ENCODE results near the gene UBE3C. TPM values are rescaled to one million over a fixed set of nuclear protein-coding genes. Genes with fewer than 3 reads are reported as not detected.

The UBE3C gene
- total and polyA plus RNA-seq, 2 of the 13 experiments (the other 11 are each of a cell fraction or from before 2014, with no cell fraction given): 27.0 to 48.2 TPM

DNA sequence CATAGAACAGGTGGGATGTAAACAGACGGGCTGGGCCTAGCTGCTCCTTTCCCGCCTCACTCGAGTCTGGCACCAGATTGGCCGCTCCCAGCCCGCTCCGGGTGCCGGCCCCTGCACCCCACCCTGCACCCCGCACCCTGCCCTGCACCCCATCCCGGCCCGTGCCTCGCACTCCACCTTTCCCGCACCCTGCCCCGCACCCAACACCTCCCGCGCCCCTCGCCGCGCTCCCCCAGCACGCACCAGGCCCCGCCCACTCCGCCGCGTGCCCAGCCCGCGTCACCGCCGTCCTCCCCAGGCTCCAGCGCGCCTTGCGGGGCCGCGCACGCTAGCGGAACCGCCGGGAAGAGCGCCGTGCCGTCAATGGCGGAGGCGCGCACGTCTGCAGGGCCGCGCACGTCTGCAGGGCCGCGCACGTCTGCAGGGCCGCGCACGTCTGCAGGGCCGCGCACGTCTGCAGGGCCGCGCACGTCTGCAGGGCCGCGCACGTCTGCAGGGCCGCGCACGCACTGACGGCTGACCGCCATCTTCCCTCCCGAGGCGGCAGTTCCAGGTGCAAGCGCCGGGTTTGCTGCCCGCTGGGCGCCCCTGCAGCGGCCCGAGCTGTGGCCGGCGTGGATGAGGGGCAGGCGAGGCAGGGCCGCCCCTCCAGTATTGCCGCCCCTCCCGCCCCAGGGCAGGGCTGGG, at the start of gene UBE3C (continued):
- no peak for TF ChIP-seq ZNF883 (CRISPR knock-in tag; IDR thresholded peaks at IDR 0.05; ENCODE audit: not compliant biosample characterization)
- no peak for TF ChIP-seq ZSCAN25 (CRISPR knock-in tag; IDR thresholded peaks at IDR 0.05)
- TF ChIP-seq FOXM1 (CRISPR knock-in tag; IDR thresholded peaks at IDR 0.05): no peak
- TF ChIP-seq CBX1 (IDR thresholded peaks at IDR 0.05; ENCODE audit: low read depth): no peak
- TF ChIP-seq, protein P1, sequence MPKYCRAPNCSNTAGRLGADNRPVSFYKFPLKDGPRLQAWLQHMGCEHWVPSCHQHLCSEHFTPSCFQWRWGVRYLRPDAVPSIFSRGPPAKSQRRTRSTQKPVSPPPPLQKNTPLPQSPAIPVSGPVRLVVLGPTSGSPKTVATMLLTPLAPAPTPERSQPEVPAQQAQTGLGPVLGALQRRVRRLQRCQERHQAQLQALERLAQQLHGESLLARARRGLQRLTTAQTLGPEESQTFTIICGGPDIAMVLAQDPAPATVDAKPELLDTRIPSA (CRISPR knock-in tag; IDR thresholded peaks at IDR 0.05; ENCODE audit: borderline replicate concordance): no peak
- no peak for TF ChIP-seq ZNF660 (CRISPR knock-in tag; IDR thresholded peaks at IDR 0.05; ENCODE audit: borderline replicate concordance, low read depth)
- peak; percentile 69; the same call in 1 of the 2 replicates for TF ChIP-seq JUND (CRISPR knock-in tag; IDR thresholded peaks at IDR 0.05)
- TF ChIP-seq, protein P2, sequence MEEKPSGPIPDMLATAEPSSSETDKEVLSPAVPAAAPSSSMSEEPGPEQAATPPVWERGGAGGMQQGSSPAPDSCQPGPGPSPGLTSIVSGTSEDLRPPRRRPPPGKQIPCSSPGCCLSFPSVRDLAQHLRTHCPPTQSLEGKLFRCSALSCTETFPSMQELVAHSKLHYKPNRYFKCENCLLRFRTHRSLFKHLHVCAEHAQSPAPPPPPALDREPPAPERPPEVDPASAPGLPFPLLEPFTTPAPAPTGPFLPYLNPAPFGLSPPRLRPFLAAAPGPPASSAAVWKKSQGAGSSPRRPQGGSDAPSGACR (CRISPR knock-in tag; IDR thresholded peaks at IDR 0.05): 0 out of 2 replicates have a peak, but pooled peaks have one; percentile 62
- no peak for TF ChIP-seq ZNF772 (CRISPR knock-in tag; IDR thresholded peaks at IDR 0.05)
- TF ChIP-seq TCF7L2 (IDR thresholded peaks at IDR 0.05; ENCODE audit: low read depth, low read length): no peak
- no peak for TF ChIP-seq ZNF530 (CRISPR knock-in tag; IDR thresholded peaks at IDR 0.05; ENCODE audit: low read depth)
- TF ChIP-seq FIP1L1 (IDR thresholded peaks at IDR 0.05; ENCODE audit: borderline replicate concordance, insufficient read depth, low read depth, low read length): no peak
- TF ChIP-seq SAFB2 (CRISPR knock-in tag; IDR thresholded peaks at IDR 0.05; ENCODE audit: borderline replicate concordance, low read depth): peak; percentile 69; the same call in 1 of the 2 replicates
- TF ChIP-seq ZNF614 (CRISPR knock-in tag; IDR thresholded peaks at IDR 0.05; ENCODE audit: borderline replicate concordance): no peak
- TF ChIP-seq, protein P3, sequence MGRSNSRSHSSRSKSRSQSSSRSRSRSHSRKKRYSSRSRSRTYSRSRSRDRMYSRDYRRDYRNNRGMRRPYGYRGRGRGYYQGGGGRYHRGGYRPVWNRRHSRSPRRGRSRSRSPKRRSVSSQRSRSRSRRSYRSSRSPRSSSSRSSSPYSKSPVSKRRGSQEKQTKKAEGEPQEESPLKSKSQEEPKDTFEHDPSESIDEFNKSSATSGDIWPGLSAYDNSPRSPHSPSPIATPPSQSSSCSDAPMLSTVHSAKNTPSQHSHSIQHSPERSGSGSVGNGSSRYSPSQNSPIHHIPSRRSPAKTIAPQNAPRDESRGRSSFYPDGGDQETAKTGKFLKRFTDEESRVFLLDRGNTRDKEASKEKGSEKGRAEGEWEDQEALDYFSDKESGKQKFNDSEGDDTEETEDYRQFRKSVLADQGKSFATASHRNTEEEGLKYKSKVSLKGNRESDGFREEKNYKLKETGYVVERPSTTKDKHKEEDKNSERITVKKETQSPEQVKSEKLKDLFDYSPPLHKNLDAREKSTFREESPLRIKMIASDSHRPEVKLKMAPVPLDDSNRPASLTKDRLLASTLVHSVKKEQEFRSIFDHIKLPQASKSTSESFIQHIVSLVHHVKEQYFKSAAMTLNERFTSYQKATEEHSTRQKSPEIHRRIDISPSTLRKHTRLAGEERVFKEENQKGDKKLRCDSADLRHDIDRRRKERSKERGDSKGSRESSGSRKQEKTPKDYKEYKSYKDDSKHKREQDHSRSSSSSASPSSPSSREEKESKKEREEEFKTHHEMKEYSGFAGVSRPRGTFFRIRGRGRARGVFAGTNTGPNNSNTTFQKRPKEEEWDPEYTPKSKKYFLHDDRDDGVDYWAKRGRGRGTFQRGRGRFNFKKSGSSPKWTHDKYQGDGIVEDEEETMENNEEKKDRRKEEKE (IDR thresholded peaks at IDR 0.05): no peak
- TF ChIP-seq TBP (CRISPR knock-in tag; IDR thresholded peaks at IDR 0.05): 0 out of 2 replicates have a peak, but pooled peaks have one; percentile 57
- TF ChIP-seq, protein P4, sequence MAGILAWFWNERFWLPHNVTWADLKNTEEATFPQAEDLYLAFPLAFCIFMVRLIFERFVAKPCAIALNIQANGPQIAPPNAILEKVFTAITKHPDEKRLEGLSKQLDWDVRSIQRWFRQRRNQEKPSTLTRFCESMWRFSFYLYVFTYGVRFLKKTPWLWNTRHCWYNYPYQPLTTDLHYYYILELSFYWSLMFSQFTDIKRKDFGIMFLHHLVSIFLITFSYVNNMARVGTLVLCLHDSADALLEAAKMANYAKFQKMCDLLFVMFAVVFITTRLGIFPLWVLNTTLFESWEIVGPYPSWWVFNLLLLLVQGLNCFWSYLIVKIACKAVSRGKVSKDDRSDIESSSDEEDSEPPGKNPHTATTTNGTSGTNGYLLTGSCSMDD (CRISPR knock-in tag; IDR thresholded peaks at IDR 0.05): no peak
- TF ChIP-seq, protein P5, sequence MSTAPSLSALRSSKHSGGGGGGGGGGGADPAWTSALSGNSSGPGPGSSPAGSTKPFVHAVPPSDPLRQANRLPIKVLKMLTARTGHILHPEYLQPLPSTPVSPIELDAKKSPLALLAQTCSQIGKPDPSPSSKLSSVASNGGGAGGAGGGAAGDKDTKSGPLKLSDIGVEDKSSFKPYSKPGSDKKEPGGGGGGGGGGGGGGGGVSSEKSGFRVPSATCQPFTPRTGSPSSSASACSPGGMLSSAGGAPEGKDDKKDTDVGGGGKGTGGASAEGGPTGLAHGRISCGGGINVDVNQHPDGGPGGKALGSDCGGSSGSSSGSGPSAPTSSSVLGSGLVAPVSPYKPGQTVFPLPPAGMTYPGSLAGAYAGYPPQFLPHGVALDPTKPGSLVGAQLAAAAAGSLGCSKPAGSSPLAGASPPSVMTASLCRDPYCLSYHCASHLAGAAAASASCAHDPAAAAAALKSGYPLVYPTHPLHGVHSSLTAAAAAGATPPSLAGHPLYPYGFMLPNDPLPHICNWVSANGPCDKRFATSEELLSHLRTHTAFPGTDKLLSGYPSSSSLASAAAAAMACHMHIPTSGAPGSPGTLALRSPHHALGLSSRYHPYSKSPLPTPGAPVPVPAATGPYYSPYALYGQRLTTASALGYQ (CRISPR knock-in tag; IDR thresholded peaks at IDR 0.05): no peak
- no peak for TF ChIP-seq HHEX (CRISPR knock-in tag; IDR thresholded peaks at IDR 0.05)
- TF ChIP-seq RFX3 (CRISPR knock-in tag; IDR thresholded peaks at IDR 0.05): no peak
- TF ChIP-seq GZF1 (CRISPR knock-in tag; IDR thresholded peaks at IDR 0.05): no peak
- no peak for TF ChIP-seq ZNF124 (CRISPR knock-in tag; IDR thresholded peaks at IDR 0.05)
- TF ChIP-seq GLI4 (CRISPR knock-in tag; IDR thresholded peaks at IDR 0.05; ENCODE audit: borderline replicate concordance): no peak

Data from HepG2 (cell line).